A549 (cell line): Measurements from ENCODE around the gene CASP10. TPM values are rescaled to one million over a fixed set of nuclear protein-coding genes. Genes with fewer than 3 reads are reported as not detected.

Experiments used
- ATAC-seq, 2 experiments: fragments of 200-7000 bp in 1 of 2; fragments of >200 bp in 1 of 2; cut with Nextera tagmentation in 1 of 2; cut with Tn5 transposase in 1 of 2; 3 replicates each; pipeline versions ENCODE4 v1.8.0 to v1.9.1; 2018 to 2020; ENCODE audit warnings: mild to moderate bottlenecking in 1 of 2, moderate library complexity in 1 of 2
- CTCF ChIA-PET: fragments of 300-600 bp; sonication (Branson Sonifier 250); formaldehyde crosslinking; extraction: SDS; loops from one replicate; lab custom pipeline; 2021; ENCODE audit warnings: antibody characterized with exemption, inconsistent platforms; lab: Yijun Ruan, JAX
- POLR2A ChIA-PET: fragments of 350-600 bp; formaldehyde crosslinking; extraction: SDS; loops from one replicate; lab custom pipeline; 2021; ENCODE audit warnings: antibody characterized with exemption, inconsistent platforms; lab: Yijun Ruan, JAX
- DNase-seq, 2 experiments: peaks; one replicate each; pipeline versions ENCODE4 v3.0.0 to v3.0.0-alpha.2; 2011 to 2016; ENCODE audit warnings: low read depth in 1 of 2, low spot score in 1 of 2
- FAIRE-seq: peaks from 2 replicates; lab custom pipeline; 2011; peaks lifted over from hg19 to GRCh38; lab: Jason Lieb, UNC
- H3K27ac ChIP-seq, 2 experiments: fragments of >200 bp; sonication (Bioruptor Twin); formaldehyde crosslinking; 3 replicates each; pipeline ENCODE4 v1.5.1; 2016 to 2017
- H3K4me1 ChIP-seq: fragments of >200 bp; sonication (Bioruptor Twin); formaldehyde crosslinking; 3 replicates; pipeline ENCODE4 v1.6.1; 2016
- H3K4me2 ChIP-seq: fragments of >200 bp; sonication (Bioruptor Twin); formaldehyde crosslinking; 3 replicates; pipeline ENCODE4 v1.6.1; 2016
- H3K4me3 ChIP-seq: fragments of >200 bp; sonication (Bioruptor Twin); formaldehyde crosslinking; 3 replicates; pipeline ENCODE4 v1.5.1; 2016
- H3K9me3 ChIP-seq: fragments of >200 bp; sonication (Bioruptor Twin); formaldehyde crosslinking; 3 replicates; pipeline ENCODE4 v1.6.1; 2016
- ATOH8 ChIP-seq: fragments of 250-450 bp; sonication (Bioruptor Pico); IDR thresholded peaks from 2 replicates; pipeline ENCODE4 v1.5.0; 2020; ENCODE audit warnings: low read depth, mild to moderate bottlenecking, moderate library complexity
- CBX8 ChIP-seq: fragments of 200-600 bp; sonication (generic); IDR thresholded peaks from 2 replicates; pipeline ENCODE4 v1.6.1; 2016
- CHD2 ChIP-seq: fragments of 150-350 bp; IDR thresholded peaks from 2 replicates; pipeline ENCODE4 v1.6.1; 2014; ENCODE audit warnings: low read length; ENCODE audit not compliant: partially characterized antibody
- CHD4 ChIP-seq: fragments of 200-600 bp; sonication (generic); IDR thresholded peaks from 2 replicates; pipeline ENCODE4 v1.6.1; 2016; ENCODE audit warnings: antibody characterized with exemption, mild to moderate bottlenecking, borderline replicate concordance
- E2F6 ChIP-seq: IDR thresholded peaks from 2 replicates; pipeline ENCODE4 v1.6.1; 2012; ENCODE audit warnings: low read depth, borderline replicate concordance
- EHF ChIP-seq: fragments of 250-450 bp; sonication (Bioruptor Pico); IDR thresholded peaks from 2 replicates; pipeline ENCODE4 v1.5.0; 2020; ENCODE audit warnings: mild to moderate bottlenecking
- HDAC2 ChIP-seq: fragments of 200-600 bp; sonication (generic); IDR thresholded peaks from 2 replicates; pipeline ENCODE4 v1.6.1; 2016
- HES2 ChIP-seq: fragments of >200 bp; sonication (Bioruptor Twin); formaldehyde crosslinking; IDR thresholded peaks from 2 replicates; pipeline ENCODE4 v1.6.1; 2016
- HOXA7 ChIP-seq: fragments of 250-450 bp; sonication (Bioruptor Pico); IDR thresholded peaks from 2 replicates; pipeline ENCODE4 v1.5.0; 2020; ENCODE audit warnings: mild to moderate bottlenecking, moderate library complexity
- HOXB13 ChIP-seq: fragments of 250-450 bp; sonication (Bioruptor Pico); IDR thresholded peaks from 2 replicates; pipeline ENCODE4 v1.5.0; 2020; ENCODE audit warnings: low read depth, mild to moderate bottlenecking, moderate library complexity
- JUNB ChIP-seq: fragments of >200 bp; sonication (Bioruptor Twin); formaldehyde crosslinking; IDR thresholded peaks from 2 replicates; pipeline ENCODE4 v1.6.1; 2016
- MAX ChIP-seq: IDR thresholded peaks from 2 replicates; pipeline ENCODE4 v1.6.1; 2012
- MAZ ChIP-seq: fragments of 150-350 bp; IDR thresholded peaks from 2 replicates; pipeline ENCODE4 v1.6.1; 2014; ENCODE audit warnings: antibody characterized with exemption, low read depth, low read length, borderline replicate concordance
- NFE2L2 ChIP-seq: fragments of 150-350 bp; conservative IDR thresholded peaks from 2 replicates; pipeline ENCODE4 v1.6.1; 2014; ENCODE audit warnings: low read length
- NPAS2 ChIP-seq: fragments of 250-450 bp; sonication (Bioruptor Pico); IDR thresholded peaks from 2 replicates; pipeline ENCODE4 v1.8.0; 2022; ENCODE audit warnings: mild to moderate bottlenecking, moderate library complexity, borderline replicate concordance
- PHF8 ChIP-seq: fragments of 200-600 bp; sonication (generic); IDR thresholded peaks from 2 replicates; pipeline ENCODE4 v1.6.1; 2016; ENCODE audit warnings: low read depth, mild to moderate bottlenecking, antibody characterized with exemption, moderate library complexity, borderline replicate concordance
- POLR2AphosphoS2 ChIP-seq: conservative IDR thresholded peaks from 2 replicates; pipeline ENCODE4 v1.6.1; 2012; ENCODE audit warnings: low read length, improper control_type of control experiment, inconsistent platforms
- RCOR1 ChIP-seq: fragments of 150-350 bp; IDR thresholded peaks from 2 replicates; pipeline ENCODE4 v1.6.1; 2014; ENCODE audit warnings: antibody characterized with exemption, low read length, low read depth
- RNF2 ChIP-seq: fragments of 200-600 bp; sonication (generic); IDR thresholded peaks from 2 replicates; pipeline ENCODE4 v1.6.1; 2016; ENCODE audit warnings: low read depth, mild to moderate bottlenecking, antibody characterized with exemption, moderate library complexity, borderline replicate concordance
- SREBF2 ChIP-seq: fragments of 450-650 bp; IDR thresholded peaks from 2 replicates; pipeline ENCODE4 v1.6.1; 2014; ENCODE audit warnings: mild to moderate bottlenecking, moderate library complexity
- TFCP2L1 ChIP-seq: fragments of 250-450 bp; sonication (Bioruptor Pico); IDR thresholded peaks from 2 replicates; pipeline ENCODE4 v1.5.0; 2021; ENCODE audit warnings: mild to moderate bottlenecking
- USF2 ChIP-seq: fragments of 450-650 bp; IDR thresholded peaks from 2 replicates; pipeline ENCODE4 v1.6.1; 2014; ENCODE audit warnings: antibody characterized with exemption
- ZC3H11A ChIP-seq: fragments of 450-650 bp; IDR thresholded peaks from 2 replicates; pipeline ENCODE4 v1.6.1; 2014; ENCODE audit warnings: antibody characterized with exemption, mild to moderate bottlenecking
- WGBS: methylation state at CpG from one replicate; pipeline ENCODE4 v1.1.6; 2017; ENCODE audit errors: missing lambda C conversion rate; 5-methylcytosine and 5-hydroxymethylcytosine counted together
- polyA plus RNA-seq, 4 experiments: library from polyadenylated mRNA; depleted of rRNA in 3 of 4; stranded (reverse); fragments of >200 nt; fragmentation: RNase III in 1 of 4; extraction: RNeasy Plus Mini Kit Qiagen cat#74134 plus additional on column Dnase treatment in 1 of 4; gene quantifications; 2 replicates in 3 of 4; 3 replicates in 1 of 4; pipeline ENCODE4 v1.2.3, GENCODE V29; 2011 to 2017

Gene CASP10
- polyA plus RNA-seq, 2 of the 4 experiments (the other 2 are of a cell fraction) = 3.0 to 6.5 TPM

GRCh38 chr2:201215963-201216362 lies 33.0 kb downstream of the CASP10 start (continued):
- TF ChIP-seq E2F6 = no peak
- TF ChIP-seq HOXA7 (CRISPR knock-in tag) = no peak
- no peak for TF ChIP-seq CHD2
- TF ChIP-seq MAZ = no peak

GRCh38 chr2:201216918-201217317 lies 34.0 kb downstream of the CASP10 start:
- DNase-seq (no peak), ATAC-seq (no peak), FAIRE-seq (no peak)
- Histone ChIP-seq H3K4me2 (no peak overlapping the region), H3K4me3 (no peak overlapping the region), H3K27ac (no peak overlapping the region), H3K4me1 (no peaks in the 10 kb centered on the region), H3K9me3 (no peaks in the 10 kb centered on the region)
- POLR2A ChIA-PET = no interaction called here
- TF ChIP-seq RNF2 (no peak), ZC3H11A (no peak), JUNB (no peak), MAX (no peak)
- CTCF ChIA-PET = no interaction called here
- WGBS = 95% methylated on average over 1 of the region's 1 CpG

- CTCF ChIA-PET = interaction anchor here (0.9 to 3.9 kb wide), 4 partner anchors 11 to 101 kb away, joined by 3 to 25 read pairs (median 4); no protein-coding TSS in a partner anchor
- Histone ChIP-seq H3K4me3 (no peak overlapping the region), H3K4me1 (no peaks in the 10 kb centered on the region), H3K9me3 (no peaks in the 10 kb centered on the region), H3K27ac (no peak overlapping the region), H3K4me2 (no peak overlapping the region)
- no peak for FAIRE-seq
- WGBS = 92% methylated on average over 6 of the region's 6 CpGs
- ATAC-seq = no peak
- POLR2A ChIA-PET = no interaction called here
- DNase-seq = no peak
- TF ChIP-seq PHF8 = no peak
- no peak for TF ChIP-seq USF2
- no peak for TF ChIP-seq EHF
- no peak for TF ChIP-seq ZC3H11A
- TF ChIP-seq HDAC2 = no peak
- no peak for TF ChIP-seq HES2
- no peak for TF ChIP-seq NPAS2 (CRISPR knock-in tag)
- no peak for TF ChIP-seq POLR2AphosphoS2
- no peak for TF ChIP-seq TFCP2L1 (CRISPR knock-in tag)
- no peak for TF ChIP-seq SREBF2
- TF ChIP-seq ATOH8 (CRISPR knock-in tag) = no peak
- TF ChIP-seq MAZ = no peak
- TF ChIP-seq CBX8 = no peak
- no peak for TF ChIP-seq HOXB13 (CRISPR knock-in tag)
- TF ChIP-seq NFE2L2 = no peak
- TF ChIP-seq CHD4 = no peak
- no peak for TF ChIP-seq RCOR1
Observed at GRCh38 chr2:201218780-201219179, 35.8 kb downstream of the CASP10 start.
